Heart right ventricle (tissue), 16 donors: ENCODE results near the gene RPRML. TPM values are rescaled to one million over a fixed set of nuclear protein-coding genes. Genes with fewer than 3 reads are reported as not detected.

Experiments
- ATAC-seq, 8 donors: fragments of 200-7000 bp; cut with Tn5 transposase; one replicate each; pipeline ENCODE4 v1.9.1; 2020; ENCODE audit warnings: mild to moderate bottlenecking in 8 of 8, moderate library complexity in 8 of 8, moderate number of reproducible peaks in 1 of 8
- DNase-seq, 2 donors: peaks; one replicate each; pipeline ENCODE4 v3.0.0-alpha.2; 2020
- H3K27ac ChIP-seq, 10 donors: fragments of 200-600 bp; sonication (generic) in 2 of 10; one replicate each; pipeline versions ENCODE4 v1.5.0 to v1.8.0; 2020 to 2022; ENCODE audit warnings: mild to moderate bottlenecking in 3 of 10
- H3K27me3 ChIP-seq, 7 donors: fragments of 200-600 bp; one replicate each; pipeline ENCODE4 v1.8.0; 2021 to 2022; ENCODE audit warnings: mild to moderate bottlenecking in 2 of 7
- H3K36me3 ChIP-seq, 9 donors: fragments of 200-600 bp; sonication (generic) in 1 of 9; one replicate each; pipeline versions ENCODE4 v1.5.0 to v1.8.0; 2020 to 2022; ENCODE audit warnings: mild to moderate bottlenecking in 2 of 9
- H3K4me1 ChIP-seq, 9 donors: fragments of 200-600 bp; sonication (generic) in 1 of 9; one replicate each; pipeline versions ENCODE4 v1.5.0 to v1.8.0; 2020 to 2022; ENCODE audit warnings: mild to moderate bottlenecking in 4 of 9
- H3K4me3 ChIP-seq, 10 donors: fragments of 200-600 bp; sonication (generic) in 2 of 10; one replicate each; pipeline versions ENCODE4 v1.5.0 to v1.8.0; 2020 to 2022; ENCODE audit warnings: mild to moderate bottlenecking in 7 of 10, moderate library complexity in 2 of 10
- H3K9me3 ChIP-seq, 11 donors: fragments of 200-600 bp in 10 of 11; sonication (generic) in 2 of 11; one replicate each; pipeline versions ENCODE4 v1.5.0 to v1.8.0; 2013 to 2022; ENCODE audit warnings: mild to moderate bottlenecking in 2 of 11, control low read depth in 1 of 11, moderate library complexity in 1 of 11
- WGBS, 2 donors: extraction: QIAGEN DNeasy Blood & Tissue Kit; methylation state at CpG; one replicate each; pipeline ENCODE4 v1.1.7; 2013; ENCODE audit warnings: inconsistent platforms in 1 of 2; 5-methylcytosine and 5-hydroxymethylcytosine counted together
- intact Hi-C, 10 donors: fragments of 100-400 bp; cut with DNase I; formaldehyde crosslinking; loops; one replicate each; pipeline versions ENCODE4 v1.11.1 to v1.14.2; 2022
- polyA plus RNA-seq, 2 donors: library from polyadenylated mRNA; stranded (reverse); fragments of 200-250 nt; gene quantifications; one replicate each; pipeline ENCODE4 v1.2.3, GENCODE V29; 2013
- total RNA-seq, 10 donors: library from RNA; stranded (reverse); fragmentation: NEBNext Ultra II Directional in 3 of 10; extraction: Animal tissue kit (Norgen Biotek cat#: 25700) in 3 of 10; gene quantifications; one replicate each; pipeline versions ENCODE4 v1.2.1 to v1.2.4, GENCODE V29; 2021 to 2023
- TF ChIP-seq, protein P1 (sequence below), 9 donors: fragments of 200-600 bp; sonication (generic) in 2 of 9; IDR thresholded peaks; one replicate each; pipeline versions ENCODE4 v1.5.0 to v1.8.0; 2021 to 2022; ENCODE audit warnings: antibody characterized with exemption in 9 of 9, mild to moderate bottlenecking in 5 of 9, moderate library complexity in 1 of 9
- donor health status: Arrhythmogenic right ventricular cardiomyopathy.
- donor health status: ischemic (EF 13 %, LVEDD 7.1; RV severe dilation, severe dysfunction).
- donor health status: healthy with polysubstance abuse.
- donor health status: DM: no; HTN: yes; CAD: no.
- donor health status: DM: no; HTN: no; CAD: no.
- donor health status: ischemic (EF 25% LVEDD 6.9; RV normal size, moderate dysfunction).
- donor health status: ischemic (EF 25% LVEDD 5.7; RV mildly dilated, moderate dysfunction).
- donor health status: healthy.
- donor health status: DM: yes; HTN: yes; CAD: no.
- donor health status: Ischemic cardiomyopathy.
- donor health status: ischemic (EF 35%, LVEDD 5.7; RV mildly dilated, moderate dysfunction).
- donor health status: nonischemic (EF 11% LVEDD 7.7; RV severe dilation, severe dysfunction).
- donor health status: DM: yes; HTN: yes; CAD: no.
- donor health status: PGD.
- donor health status: ischemic (EF 29% LVEDD 5.4; RV normal size, mild dysfunction).
- donor health status: nonischemic (EF 23%, LVEDD 6.1; RV moderate dilation, normal function).

Gene RPRML
- total and polyA plus RNA-seq, 12 donors, result 0.37 to 0.38 TPM; not detected in 10

DNA sequence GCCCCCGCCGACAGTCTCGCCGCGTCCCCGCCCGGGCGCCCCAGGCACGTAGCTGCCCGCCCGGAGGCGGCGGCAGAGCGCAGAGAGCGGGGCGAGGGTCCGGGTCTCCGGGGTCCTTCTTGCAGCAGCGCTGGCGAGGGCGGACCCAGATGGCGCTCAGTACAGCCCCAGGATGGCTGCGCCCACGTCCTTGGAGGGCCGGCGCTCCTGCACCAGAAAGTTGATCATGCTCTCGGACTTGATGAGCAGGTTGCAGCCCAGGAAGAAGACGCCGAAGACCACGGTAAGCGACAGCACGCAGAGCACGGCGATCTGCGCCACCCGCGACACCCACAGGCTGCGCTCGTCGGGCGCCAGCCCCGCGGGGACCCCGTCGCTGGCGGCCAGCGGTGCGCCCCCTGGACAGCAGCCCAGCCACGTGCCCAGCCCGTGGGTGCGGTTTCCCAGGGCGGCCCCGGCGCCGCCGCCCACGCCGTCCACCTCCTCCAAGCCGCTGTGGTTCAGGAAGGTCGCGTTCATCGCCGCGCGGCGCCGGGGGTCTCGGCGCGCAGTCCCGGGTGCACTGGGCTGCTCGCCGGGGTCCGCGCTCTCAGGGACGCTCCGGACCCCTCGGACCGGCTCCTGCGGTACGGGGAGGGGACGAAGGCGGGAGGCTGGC lies 435 bp downstream of the RPRML start:
- Histone ChIP-seq H3K4me3 (peak overlapping the region; percentile 49 to 66 (median 59)), H3K27me3 (peaks cover 0 to 51% (median 31%) of the 10 kb centered on the region in 7 donors), H3K36me3 (no peaks in the 10 kb centered on the region), H3K27ac (no peak overlapping the region), H3K4me1 (peaks cover 5 to 30% (median 19%) of the 10 kb centered on the region in 9 donors), H3K9me3 (no peaks in the 10 kb centered on the region)
- 0 to 1% methylated on average over 80 to 83 of the region's 83 CpGs for WGBS, 2 donors
- intact Hi-C loops, result no loop called here
- TF ChIP-seq, protein P1, sequence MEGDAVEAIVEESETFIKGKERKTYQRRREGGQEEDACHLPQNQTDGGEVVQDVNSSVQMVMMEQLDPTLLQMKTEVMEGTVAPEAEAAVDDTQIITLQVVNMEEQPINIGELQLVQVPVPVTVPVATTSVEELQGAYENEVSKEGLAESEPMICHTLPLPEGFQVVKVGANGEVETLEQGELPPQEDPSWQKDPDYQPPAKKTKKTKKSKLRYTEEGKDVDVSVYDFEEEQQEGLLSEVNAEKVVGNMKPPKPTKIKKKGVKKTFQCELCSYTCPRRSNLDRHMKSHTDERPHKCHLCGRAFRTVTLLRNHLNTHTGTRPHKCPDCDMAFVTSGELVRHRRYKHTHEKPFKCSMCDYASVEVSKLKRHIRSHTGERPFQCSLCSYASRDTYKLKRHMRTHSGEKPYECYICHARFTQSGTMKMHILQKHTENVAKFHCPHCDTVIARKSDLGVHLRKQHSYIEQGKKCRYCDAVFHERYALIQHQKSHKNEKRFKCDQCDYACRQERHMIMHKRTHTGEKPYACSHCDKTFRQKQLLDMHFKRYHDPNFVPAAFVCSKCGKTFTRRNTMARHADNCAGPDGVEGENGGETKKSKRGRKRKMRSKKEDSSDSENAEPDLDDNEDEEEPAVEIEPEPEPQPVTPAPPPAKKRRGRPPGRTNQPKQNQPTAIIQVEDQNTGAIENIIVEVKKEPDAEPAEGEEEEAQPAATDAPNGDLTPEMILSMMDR (IDR thresholded peaks at IDR 0.05), result no peak
- ATAC-seq, result peak in 5 of 8 donors; percentile 17 to 63 (median 43)
- no peak for DNase-seq

DNA sequence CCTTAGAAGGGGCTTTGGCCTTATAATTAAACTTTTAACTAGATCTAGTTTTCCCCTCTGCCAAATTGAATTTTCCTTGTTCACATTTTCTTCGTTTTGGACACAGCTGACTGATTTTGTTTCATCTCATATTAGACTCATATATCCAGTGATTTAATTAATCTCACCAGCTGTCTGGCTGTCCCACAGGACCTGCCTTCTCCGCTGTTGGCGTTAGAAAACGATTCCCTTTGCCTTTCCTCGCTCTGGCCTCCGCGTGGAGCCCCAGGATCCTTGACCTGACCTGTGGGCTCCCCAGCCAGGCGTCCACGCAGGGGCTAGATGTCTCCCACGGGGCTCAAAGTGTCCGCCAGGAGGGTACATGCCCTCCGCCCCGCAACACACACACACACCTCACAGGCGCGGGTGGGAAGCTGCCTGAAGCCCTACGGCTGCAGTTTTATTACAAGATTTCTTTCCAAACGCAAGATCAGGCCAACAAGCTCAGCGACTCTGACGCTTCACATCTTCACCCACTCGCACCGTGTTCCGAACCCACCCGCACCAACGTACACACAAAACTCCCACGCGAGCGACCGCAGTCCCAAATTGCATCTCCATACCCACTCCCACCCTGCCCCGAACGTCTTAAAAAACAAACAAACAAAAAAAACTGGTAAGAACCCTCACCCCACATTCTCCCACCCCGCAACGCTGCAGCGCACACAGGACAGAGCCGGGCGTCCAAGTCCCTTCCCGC lies 1.1 kb downstream of the RPRML start:
- TF ChIP-seq, protein P1 (IDR thresholded peaks at IDR 0.05), result peak in 1 of 9 donors; percentile 4
- no peak for DNase-seq
- H3K36me3 ChIP-seq, result no peaks in the 10 kb centered on the region
- ATAC-seq, result no peak
- intact Hi-C loops, result no loop called here
- H3K27ac ChIP-seq, result no peak overlapping the region
- peak overlapping the region; percentile 49 to 66 (median 59) for H3K4me3 ChIP-seq
- H3K27me3 ChIP-seq, result peaks cover 0 to 51% (median 31%) of the 10 kb centered on the region in 7 donors
- WGBS, 2 donors, result 11 to 13% methylated on average over 36 of the region's 36 CpGs
- H3K4me1 ChIP-seq, result peaks cover 5 to 30% (median 19%) of the 10 kb centered on the region in 9 donors
- no peaks in the 10 kb centered on the region for H3K9me3 ChIP-seq

DNA sequence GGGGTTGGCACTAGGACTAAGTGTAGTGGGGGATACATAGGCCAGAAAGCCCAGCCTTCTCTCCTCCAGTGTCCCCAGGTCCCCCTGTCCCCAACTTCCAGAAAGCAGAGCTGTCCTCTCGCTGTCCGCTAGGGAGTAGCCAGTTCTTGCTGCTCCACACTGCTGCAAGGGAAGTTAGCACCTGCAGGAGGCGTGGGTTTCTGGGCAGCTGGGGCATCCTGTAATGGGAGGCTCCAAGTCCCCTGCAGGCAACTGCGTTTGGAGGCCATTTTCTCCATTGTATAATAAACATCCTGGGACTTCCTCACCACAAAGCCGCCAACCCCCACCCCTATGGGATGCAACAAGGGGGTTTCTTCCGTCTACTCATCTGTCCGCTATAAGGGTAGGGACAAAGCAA lies 1.7 kb downstream of the RPRML start:
- no peaks in the 10 kb centered on the region for H3K36me3 ChIP-seq
- H3K27me3 ChIP-seq, result peaks cover 0 to 51% (median 31%) of the 10 kb centered on the region in 7 donors
- DNase-seq (no peak), ATAC-seq (peak in 4 of 8 donors; percentile 23 to 60 (median 55))
- 40 to 49% methylated on average over 7 of the region's 7 CpGs for WGBS, 2 donors
- peak overlapping the region in 1 of 10 donors; percentile 63 for H3K4me3 ChIP-seq
- intact Hi-C loops, result no loop called here
- H3K9me3 ChIP-seq, result no peaks in the 10 kb centered on the region
- TF ChIP-seq, protein P1 (IDR thresholded peaks at IDR 0.05), result peak in 2 of 9 donors; percentile 6
- peaks cover 5 to 31% (median 19%) of the 10 kb centered on the region in 9 donors for H3K4me1 ChIP-seq
- H3K27ac ChIP-seq, result no peak overlapping the region

DNA sequence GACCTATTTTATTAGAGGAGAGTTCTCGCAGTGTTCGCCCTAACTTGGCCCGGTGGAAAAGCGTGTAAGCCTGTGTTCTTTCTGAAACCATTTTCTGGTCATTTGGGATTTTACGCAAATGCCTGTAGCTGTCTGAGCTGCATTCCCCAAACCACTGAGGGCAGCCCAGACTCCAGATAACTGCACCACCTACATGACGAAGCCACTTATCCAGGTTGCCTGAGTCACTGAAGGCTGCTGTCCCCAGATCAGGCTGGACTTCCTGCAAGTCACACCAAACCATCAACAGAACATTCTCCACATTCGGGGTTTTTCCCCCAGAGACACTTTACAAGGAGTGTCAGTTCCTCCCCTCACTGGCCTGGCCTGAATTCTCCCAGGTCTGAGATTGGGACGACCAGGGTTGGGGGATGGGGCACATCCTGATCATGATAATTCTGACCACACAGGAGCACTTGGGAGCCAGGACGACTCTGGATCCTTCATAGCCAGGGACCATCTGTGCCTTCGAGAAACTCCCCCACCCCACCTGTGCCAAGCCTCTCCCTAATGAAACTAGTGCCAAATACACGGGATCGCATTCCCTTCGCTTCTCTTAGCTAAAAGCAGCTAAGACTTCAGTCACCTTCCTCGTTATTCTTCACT lies 2.3 kb downstream of the RPRML start:
- Histone ChIP-seq H3K4me1 (peaks cover 5 to 37% (median 19%) of the 10 kb centered on the region in 9 donors), H3K27ac (no peak overlapping the region), H3K36me3 (no peaks in the 10 kb centered on the region), H3K27me3 (peaks cover 0 to 51% (median 31%) of the 10 kb centered on the region in 7 donors), H3K4me3 (no peak overlapping the region), H3K9me3 (no peaks in the 10 kb centered on the region)
- ATAC-seq (no peak), DNase-seq (no peak)
- intact Hi-C loops, result no loop called here
- WGBS, 2 donors, result 62 to 69% methylated on average over 14 of the region's 14 CpGs
- TF ChIP-seq, protein P1 (IDR thresholded peaks at IDR 0.05), result no peak
